Coronary artery (tissue), 2 donors: ENCODE results near the gene EYA2.

Experiments
- DNase-seq: peaks from one replicate; pipeline ENCODE4 v3.0.0-alpha.2; 2017; ENCODE audit warnings: low spot score
- H3K27ac ChIP-seq, 2 donors: fragments of 200-600 bp; sonication (generic); one replicate each; pipeline ENCODE4 v1.5.1; 2016 to 2019
- H3K4me3 ChIP-seq: fragments of 200-600 bp; sonication (generic); 2 replicates; pipeline ENCODE4 v1.5.1; 2016; ENCODE audit warnings: mild to moderate bottlenecking, moderate library complexity
- CTCF ChIP-seq: fragments of 200-600 bp; sonication (generic); IDR thresholded peaks from one replicate; pipeline ENCODE4 v1.5.1; 2019; ENCODE audit warnings: antibody characterized with exemption

Gene EYA2

GRCh38 chr20:47062226-47062890 lies 167.7 kb downstream of the EYA2 start:
- no peak overlapping the region for H3K4me3 ChIP-seq
- no peak for DNase-seq
- no peak for TF ChIP-seq CTCF
- H3K27ac ChIP-seq, result no peak overlapping the region

- Histone ChIP-seq H3K27ac (no peak overlapping the region), H3K4me3 (no peak overlapping the region)
- TF ChIP-seq CTCF, result no peak
- DNase-seq, result no peak
Observed at GRCh38 chr20:47063407-47063806, 168.8 kb downstream of the EYA2 start.

GRCh38 chr20:47063808-47064207 lies 169.2 kb downstream of the EYA2 start:
- no peak for DNase-seq
- TF ChIP-seq CTCF, result no peak
- Histone ChIP-seq H3K27ac (no peak overlapping the region), H3K4me3 (no peak overlapping the region)

- no peak overlapping the region for H3K4me3 ChIP-seq
- no peak for TF ChIP-seq CTCF
- H3K27ac ChIP-seq, result no peak overlapping the region
- no peak for DNase-seq
Observed at GRCh38 chr20:47066484-47067270, 172.0 kb downstream of the EYA2 start.

- Histone ChIP-seq H3K27ac (no peak overlapping the region), H3K4me3 (no peak overlapping the region)
- TF ChIP-seq CTCF, result no peak
- DNase-seq, result no peak
Observed at GRCh38 chr20:47067776-47068175, 173.1 kb downstream of the EYA2 start.

GRCh38 chr20:47070176-47070575 lies 175.5 kb downstream of the EYA2 start:
- DNase-seq, result no peak
- Histone ChIP-seq H3K27ac (no peak overlapping the region), H3K4me3 (no peak overlapping the region)
- TF ChIP-seq CTCF, result no peak
